HG02973 (cell line): ENCODE results near the gene LIPA.
"Not testable (repeated sequence)": the region's sequence is repeated elsewhere in the genome, so short reads cannot be mapped to it uniquely, and the experiment has no call there.

ENCODE experiments used
- ATAC-seq: cut with Tn5 transposase; IDR thresholded peaks from one replicate; pipeline ENCODE4 v1.9.1; 2021; ENCODE audit warnings: moderate library complexity; ENCODE audit not compliant: unreplicated experiment

LIPA gene

GRCh38 chr10:89271532-89271931 is 20.0 kb upstream of the LIPA start:
- no peak for ATAC-seq

- no peak for ATAC-seq
Measured at GRCh38 chr10:89270153-89270483, 18.5 kb upstream of the LIPA start.

DNA sequence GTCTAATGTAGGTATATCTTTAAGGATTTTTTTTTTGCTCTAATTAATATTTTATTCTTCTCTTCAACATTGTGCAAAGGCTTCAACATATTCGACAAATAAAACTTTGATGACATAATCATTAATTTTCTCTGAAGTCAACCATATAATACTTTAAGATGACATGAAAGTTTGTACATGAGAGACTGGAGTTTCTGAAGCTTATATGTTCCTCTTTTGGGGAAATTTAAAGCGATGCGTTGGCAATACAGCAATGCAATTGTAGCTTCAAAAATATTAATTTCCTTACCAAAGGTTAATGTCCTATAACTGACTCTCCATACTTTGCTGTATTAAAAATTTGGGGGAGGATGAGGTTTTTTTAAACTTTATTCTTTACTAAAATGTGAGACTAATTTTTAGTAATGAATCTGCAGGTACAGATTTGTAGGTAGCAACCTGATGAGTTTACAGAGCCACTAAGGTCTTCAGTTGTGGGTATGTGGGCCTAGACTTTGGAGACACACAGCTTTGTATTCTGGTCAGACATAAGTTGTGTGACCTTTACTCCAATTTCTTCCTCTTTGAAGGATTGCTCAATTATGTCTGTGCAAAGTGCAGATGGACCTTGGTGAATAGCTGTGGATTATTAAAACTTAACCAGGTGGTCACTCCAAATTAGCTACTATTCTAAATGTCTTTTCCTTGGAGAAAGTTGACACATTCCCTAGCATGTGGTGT is 18.0 kb upstream of the LIPA start:
- ATAC-seq = no peak

DNA sequence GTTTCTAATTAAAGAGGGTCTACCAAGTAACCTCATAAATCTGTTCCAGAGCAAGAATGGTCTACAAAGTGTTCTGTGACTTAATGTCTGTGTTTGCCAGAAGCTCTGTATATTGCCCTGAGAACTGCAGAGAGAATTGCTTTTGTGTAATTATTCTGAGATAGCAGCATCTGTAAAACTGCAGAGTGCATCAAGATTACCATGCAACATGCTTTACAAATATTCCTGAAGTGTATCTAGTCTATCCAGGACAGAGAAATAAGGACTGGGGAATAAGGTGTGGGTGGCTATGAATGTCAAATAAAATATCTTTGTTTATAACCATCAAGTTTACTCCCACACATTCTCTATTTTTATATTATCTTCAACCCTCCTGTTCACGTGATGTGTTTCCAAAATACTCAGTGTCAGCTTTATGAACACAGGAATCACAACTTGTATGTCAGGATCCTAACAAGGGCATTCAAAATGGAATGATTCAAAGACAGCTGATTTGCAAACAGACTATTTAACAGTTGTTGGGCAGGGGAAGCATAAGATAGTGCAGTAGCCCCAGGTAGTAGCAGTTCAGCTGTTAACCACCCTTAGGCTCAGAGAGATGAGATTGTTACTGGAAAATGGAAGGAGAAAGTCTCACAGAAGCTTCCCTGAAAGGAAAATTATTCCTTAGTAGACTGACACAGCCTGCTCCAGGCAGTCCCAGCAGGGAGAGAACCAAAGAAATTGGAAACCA is 15.3 kb upstream of the LIPA start:
- ATAC-seq = no peak

- no peak for ATAC-seq
Measured at GRCh38 chr10:89263531-89263930, 12.0 kb upstream of the LIPA start.

DNA sequence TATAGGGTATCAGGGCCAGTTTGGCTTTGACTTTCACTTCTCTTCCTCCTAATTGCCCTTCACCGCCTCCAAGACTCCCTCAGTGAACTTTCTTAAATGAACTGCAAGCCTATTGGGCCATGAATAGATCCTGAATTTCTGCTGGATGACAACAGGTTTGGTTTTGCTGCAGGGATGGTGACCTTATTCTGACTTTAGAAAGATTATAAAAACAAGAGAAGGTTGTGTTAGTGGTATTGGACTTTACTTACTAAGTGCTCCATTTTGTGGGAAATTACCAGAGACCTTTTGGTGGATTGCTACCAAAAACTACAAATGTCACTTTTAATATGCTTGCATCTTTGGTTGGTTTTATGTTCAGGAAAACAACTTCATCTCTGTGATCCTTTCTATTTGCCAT is 11.5 kb upstream of the LIPA start:
- no peak for ATAC-seq

DNA sequence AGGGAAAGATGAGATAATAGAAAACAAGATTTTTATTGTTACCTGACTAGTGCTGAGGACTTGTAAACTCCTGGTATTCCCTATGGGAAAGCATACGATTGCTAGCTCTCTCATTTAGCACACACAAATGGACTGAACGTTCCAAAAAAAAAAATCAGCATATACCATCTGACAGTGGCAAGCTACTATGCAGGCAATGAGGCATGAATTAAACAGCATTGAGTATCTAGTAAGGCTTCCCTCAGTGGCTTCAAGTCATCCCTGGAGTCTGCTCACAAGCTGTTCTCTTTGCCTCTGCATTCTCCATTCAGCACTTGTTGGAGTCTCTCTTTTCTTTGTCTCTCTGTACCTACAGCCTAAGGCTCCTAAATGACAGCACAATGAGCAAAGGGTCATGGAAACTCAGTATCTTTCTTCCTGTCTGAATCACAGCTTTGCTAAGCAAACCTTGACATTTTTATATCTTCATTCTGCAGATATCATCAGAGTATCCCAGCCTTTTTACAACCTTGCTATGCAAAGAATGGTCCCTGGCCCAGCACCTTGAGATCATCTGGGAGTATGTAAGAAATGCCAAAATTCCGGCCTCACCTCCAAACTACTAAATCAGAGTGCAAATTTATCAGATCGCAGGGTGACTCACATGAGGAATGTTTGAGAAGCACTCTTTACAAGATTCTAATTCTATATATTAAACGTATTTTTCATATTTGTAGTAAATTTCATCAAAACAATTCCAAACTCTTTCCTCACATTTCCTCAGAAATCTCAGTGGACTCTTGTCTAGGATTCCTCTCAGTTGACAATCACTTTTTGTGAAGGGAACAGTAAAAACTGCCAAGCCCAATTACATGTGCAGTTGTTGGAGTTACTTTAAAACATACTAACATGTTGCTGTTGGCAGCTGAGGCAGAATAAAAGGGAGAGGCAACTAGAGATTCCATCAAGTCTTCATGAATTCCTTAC is 10.8 kb upstream of the LIPA start:
- ATAC-seq = no peak

DNA sequence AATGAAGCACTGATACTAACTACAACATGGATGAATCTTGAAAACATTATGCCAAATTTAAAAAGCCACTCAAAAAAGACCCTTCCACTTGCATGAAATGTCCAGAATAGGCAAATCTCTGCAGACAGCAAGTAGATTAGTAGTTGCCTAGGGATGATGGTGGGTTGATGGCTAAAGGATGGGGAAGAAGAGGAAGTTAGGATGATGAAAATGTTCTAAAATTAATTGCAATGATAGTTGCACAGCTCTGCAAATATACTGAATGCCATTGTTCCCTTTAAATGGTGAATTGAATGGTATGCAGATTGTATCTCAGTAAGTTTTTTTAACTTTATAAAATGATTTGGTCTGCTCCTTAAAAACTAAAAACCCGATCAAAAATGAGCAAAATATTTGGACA is 7.3 kb upstream of the LIPA start:
- no peak for ATAC-seq

DNA sequence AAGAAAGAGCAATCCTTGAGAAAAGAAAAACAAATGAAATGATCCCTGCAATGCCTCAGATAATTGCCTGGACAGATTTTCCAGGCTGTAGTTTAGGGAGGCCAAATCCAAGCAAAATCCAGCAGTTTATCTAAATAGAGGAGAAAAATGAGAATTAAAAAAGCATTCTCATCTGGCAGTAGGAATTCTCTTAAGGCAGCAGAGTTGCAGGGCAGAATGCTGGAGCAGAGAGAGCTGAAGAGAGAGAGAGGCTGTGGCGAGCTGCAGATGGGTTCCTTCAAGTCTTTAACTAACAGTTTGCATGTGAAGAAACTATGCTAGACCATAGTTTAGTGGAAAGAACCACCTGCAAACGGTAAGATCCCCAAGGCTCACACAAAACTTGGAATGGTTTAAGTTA is 6.0 kb upstream of the LIPA start:
- ATAC-seq = no peak

- no peak for ATAC-seq
Measured at GRCh38 chr10:89256962-89257361, 5.4 kb upstream of the LIPA start.

DNA sequence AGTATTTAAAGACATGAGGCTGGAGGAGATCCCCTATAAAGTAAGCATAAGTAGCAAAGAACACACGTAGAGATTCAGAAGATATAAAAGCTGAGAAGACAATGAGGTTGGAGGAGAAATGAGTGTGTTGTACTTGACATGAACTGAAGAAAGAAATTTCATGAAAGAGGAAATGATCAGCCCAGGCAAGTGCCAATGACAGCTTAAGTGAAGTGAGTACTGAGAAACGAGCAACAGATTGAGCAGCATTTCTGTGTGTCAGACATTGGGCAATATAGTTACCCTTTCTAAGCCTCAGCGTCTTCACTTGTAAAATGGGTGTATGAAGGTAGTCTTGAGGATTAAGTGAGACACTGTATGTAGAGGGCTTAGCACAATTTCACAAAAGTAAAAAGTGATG is 4.8 kb upstream of the LIPA start:
- no peak for ATAC-seq

DNA sequence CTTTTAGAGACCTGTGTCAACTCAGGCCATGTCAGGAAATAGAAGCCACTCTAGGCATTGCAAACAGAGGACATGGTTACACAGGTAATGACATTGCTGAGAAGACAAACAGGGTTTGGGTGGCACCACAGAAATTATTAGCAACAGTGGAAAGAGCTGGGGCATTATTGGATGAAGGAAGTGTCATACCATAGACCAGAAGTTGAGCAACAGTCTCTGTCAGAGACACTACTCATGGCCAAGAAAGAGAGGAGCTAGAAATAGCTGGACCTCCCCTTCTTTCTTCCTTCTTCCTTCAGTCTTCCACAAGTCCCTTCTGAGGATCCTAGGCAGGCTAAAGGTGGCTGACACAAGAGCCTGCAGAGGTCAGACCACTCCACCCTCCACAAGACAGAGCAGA is 4.2 kb upstream of the LIPA start:
- ATAC-seq = no peak

DNA sequence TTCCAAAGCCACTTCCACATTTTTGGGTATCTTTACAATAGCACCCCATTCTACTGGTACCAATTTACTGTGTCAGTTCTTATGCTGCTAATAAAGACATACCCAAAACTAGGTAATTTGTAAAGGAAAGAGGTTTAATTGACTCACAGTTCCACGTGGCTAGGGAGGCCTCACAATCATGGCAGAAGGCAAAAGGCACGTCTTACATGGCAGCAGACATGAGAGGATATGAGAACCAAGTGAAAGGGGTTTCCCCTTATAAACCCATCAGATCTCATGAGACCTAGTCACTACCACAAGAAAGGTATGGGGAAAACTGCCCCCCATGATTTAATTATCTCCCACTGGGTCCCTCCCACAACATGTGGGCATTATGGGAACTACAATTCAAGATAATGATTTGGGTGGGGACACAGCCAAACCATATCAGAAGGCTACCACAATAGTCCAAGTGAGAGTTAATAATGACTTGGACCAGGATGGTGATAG is 3.6 kb upstream of the LIPA start:
- not testable (repeated sequence) for ATAC-seq

DNA sequence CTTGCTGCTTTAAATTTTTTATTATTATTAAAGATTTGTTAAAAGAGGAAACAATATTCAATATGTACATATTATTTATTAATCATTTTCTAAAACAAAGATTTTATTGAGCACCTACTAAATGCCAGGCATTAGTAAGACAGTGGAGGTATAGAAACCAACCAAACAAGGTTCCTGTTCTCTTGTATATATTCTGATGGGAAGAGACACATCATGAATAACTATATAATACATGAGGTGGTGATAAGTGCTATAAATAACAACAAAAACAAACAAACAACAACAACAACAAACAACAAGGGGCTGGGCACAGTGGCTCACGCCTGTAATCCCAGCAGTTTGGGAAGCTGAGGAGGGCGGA is 630 bp upstream of the LIPA start:
- no peak for ATAC-seq

DNA sequence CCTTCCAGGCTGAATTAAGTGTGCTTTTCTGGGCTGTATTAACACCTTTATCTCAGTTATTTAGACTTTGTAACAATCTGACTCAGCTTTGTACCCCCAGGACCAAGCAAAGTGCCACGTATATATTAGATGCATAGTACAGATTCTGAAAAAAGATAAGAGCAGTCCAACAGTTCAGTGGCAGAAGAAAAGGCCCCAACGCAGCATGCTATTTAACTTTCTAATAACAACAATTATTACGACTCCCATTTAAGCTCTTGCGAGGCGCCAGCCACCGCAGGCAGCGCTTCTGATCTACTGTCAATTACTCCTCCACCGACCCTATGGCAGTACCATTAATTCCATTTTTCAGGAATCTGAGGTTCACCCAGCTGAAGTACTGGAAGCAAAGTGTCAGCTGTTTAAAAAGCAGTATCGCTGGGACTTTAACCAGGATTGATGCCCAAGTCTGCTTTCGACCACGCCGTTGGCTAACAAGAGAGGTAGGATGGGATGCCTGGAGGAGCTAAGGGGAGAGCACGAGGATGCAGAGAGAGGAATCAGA is 638 bp downstream of the LIPA start:
- no peak for ATAC-seq

DNA sequence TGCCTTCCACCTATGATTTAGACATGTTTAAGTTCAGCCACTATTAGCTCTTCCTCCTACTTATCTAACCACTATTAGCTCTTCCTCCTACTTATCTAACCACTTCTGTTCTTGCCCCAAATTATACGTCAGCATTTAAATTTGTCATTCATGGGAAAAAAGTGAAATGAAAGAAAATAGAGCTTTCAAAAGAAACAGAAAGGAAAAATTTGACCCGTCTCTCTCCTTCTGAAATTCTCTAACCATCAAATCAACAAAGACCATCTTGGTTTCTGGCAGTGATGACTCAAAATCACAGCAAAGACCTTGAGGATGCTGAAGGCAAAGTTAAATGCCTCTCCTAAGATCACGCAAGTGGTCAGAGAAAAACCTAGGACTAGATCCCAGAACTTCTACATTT is 2.6 kb downstream of the LIPA start:
- ATAC-seq = no peak

DNA sequence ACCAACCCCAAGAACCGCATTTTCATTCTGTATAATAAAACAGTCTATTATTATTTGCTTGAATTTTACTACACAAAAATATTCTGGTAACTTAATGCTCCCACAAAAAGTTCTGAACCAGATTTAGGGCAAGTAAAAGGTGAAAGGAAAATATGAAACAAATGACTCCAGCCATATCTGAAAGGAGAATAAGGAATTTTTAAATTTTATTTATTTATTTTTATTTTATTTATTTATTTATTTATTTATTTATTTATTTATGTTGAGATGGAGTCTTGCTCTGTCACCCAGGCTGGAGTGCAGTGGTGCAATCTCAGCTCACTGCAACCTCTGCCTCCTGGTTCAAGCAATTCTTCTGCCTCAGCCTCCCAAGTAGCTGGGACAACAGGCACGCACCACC is 4.0 kb downstream of the LIPA start:
- ATAC-seq = not testable (repeated sequence)

DNA sequence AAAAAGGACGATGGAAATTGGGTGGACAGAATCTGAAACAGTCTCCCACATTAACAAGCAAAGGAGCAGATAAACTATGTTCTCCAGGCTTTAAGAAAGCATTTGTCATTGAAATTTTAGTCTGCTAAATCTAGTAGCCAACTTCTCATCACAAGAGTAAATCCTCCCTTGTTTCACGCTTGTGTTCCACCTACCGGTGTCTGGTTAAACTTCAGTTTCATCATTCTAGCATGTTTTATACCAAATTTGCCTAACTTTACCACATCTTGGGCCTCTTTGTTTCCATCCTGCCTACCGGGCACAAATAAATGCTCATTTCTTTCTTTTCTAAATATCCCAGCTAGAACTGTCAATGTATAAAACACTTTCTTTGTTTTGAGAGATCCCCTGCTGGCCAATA is 5.8 kb downstream of the LIPA start:
- no peak for ATAC-seq

GRCh38 chr10:89242840-89243568 is 8.6 kb downstream of the LIPA start:
- no peak for ATAC-seq

DNA sequence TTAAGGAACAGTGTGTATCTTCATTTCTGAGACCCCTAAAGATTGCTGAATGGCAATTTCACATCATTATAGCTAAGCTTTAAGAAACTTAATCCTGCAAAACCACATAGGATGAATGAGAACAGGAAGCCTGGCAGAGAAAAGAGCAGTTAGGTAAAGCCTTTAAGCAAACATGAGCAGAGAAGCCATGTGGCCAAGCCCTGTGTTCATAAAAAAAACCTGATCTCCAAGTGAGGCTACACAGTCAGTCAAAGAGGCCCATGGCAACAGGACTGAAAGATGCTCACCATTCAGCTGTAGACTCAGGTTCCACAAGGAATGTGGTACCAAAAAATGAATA is 9.3 kb downstream of the LIPA start:
- ATAC-seq = no peak
